ENCODE results near the gene ANKRD63. TPM values are rescaled to one million over a fixed set of nuclear protein-coding genes. Genes with fewer than 3 reads are reported as not detected.

ANKRD63 gene
- total RNA-seq, 1 donor: not detected

GRCh38 chr15:40235201-40235885, 47.5 kb downstream of the ANKRD63 start:
- H2AFZ ChIP-seq (ENCODE audit: low read length): no peak overlapping the region
- no peaks in the 10 kb centered on the region for H3K9me3 ChIP-seq (ENCODE audit: low read depth, low read length)
- no peak for TF ChIP-seq CTCF (IDR thresholded peaks at IDR 0.05; ENCODE audit: extremely low read depth, low read depth, low read length)
- peaks cover 8% of the 10 kb centered on the region for H3K4me1 ChIP-seq (ENCODE audit: insufficient read depth, low read length)
- no peak overlapping the region for H3K27ac ChIP-seq (ENCODE audit: low read depth, low read length)
- no peak overlapping the region for H3K4me3 ChIP-seq (ENCODE audit: insufficient read depth, low read length)
- peak; percentile 62 for DNase-seq (ENCODE audit: insufficient read length, low spot score, missing footprints)
- H4K20me1 ChIP-seq (ENCODE audit: insufficient read depth, low read length): peaks cover 2% of the 10 kb centered on the region
- no peaks in the 10 kb centered on the region for H3K36me3 ChIP-seq (ENCODE audit: insufficient read depth, low read length)
- H3K27me3 ChIP-seq (ENCODE audit: insufficient read depth, low read length): peaks cover 2% of the 10 kb centered on the region
- no peak overlapping the region for H3K4me2 ChIP-seq (ENCODE audit: insufficient read depth, low read length)
- H3K79me2 ChIP-seq (ENCODE audit: insufficient read depth, low read length): no peaks in the 10 kb centered on the region

DNA sequence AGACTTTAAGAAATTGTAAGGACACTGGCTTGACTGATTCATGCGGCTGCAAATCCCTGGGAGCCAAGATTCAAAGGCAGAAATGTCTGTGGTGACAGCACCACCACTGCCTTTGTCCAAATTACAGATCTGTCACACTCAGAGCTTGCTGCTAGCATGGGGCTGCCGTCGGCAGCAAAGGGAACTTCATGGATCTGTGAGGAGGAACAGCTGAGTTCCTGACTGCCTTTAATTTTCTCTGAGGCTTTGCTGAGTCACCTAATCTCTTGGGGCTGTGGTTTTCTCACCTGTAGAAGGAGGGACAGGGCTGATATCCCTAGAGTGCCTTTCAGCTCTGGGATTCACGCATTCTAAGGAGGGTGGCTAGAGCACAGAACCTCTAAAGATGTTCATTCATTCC, 48.1 kb downstream of the ANKRD63 start:
- no peak for TF ChIP-seq CTCF (IDR thresholded peaks at IDR 0.05; ENCODE audit: extremely low read depth, low read depth, low read length)
- H3K4me2 ChIP-seq (ENCODE audit: insufficient read depth, low read length): no peak overlapping the region
- peak; percentile 77 for DNase-seq (ENCODE audit: insufficient read length, low spot score, missing footprints)
- H3K79me2 ChIP-seq (ENCODE audit: insufficient read depth, low read length): no peaks in the 10 kb centered on the region
- no peaks in the 10 kb centered on the region for H3K36me3 ChIP-seq (ENCODE audit: insufficient read depth, low read length)
- peaks cover 8% of the 10 kb centered on the region for H3K4me1 ChIP-seq (ENCODE audit: insufficient read depth, low read length)
- no peak overlapping the region for H3K4me3 ChIP-seq (ENCODE audit: insufficient read depth, low read length)
- no peak overlapping the region for H2AFZ ChIP-seq (ENCODE audit: low read length)
- H4K20me1 ChIP-seq (ENCODE audit: insufficient read depth, low read length): peaks cover 2% of the 10 kb centered on the region
- no peaks in the 10 kb centered on the region for H3K9me3 ChIP-seq (ENCODE audit: low read depth, low read length)
- H3K27ac ChIP-seq (ENCODE audit: low read depth, low read length): no peak overlapping the region
- H3K27me3 ChIP-seq (ENCODE audit: insufficient read depth, low read length): peaks cover 2% of the 10 kb centered on the region

DNA sequence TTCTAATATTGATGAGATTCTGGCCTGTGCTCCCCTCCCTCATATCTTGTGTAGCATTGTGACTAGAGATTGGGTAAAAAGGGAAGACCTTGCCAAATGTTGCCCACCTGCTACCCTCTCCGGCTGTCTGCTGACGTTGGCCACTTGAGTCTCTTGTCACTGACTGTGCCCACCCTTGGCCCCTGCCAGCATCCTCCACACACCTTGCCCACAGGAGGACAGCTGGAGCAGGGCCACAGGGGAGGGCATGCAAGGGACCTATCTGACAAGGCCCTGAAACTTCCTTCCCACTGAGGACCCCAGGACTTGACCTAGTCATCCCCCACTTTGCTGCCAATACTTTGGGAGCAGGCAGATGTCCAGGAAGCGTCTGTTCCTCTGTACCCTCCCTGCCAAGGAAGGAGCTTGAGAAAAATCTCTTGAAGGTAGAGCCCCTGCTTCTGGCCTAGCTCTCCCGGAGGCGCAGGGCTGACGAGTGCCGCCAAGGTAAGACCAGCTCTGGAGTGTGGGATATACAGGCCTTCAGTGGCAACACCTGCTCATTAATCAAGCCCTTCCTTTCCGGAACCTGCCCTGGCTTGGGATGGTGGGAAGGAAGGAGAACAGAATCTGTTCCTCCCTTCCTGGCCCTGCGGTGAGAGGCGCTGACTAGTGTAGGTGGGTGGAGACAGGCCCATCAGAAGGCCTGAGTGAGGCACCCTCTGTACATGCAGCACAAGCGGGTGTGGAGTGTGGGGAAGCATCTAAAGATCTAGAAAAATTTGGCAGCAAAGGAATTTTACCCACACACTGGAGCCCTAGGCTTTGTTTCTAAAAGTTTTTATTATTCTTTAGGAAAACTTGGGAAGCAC, 48.9 kb downstream of the ANKRD63 start:
- peak; percentile 70 for DNase-seq (ENCODE audit: insufficient read length, low spot score, missing footprints)

More for the DNA sequence above, 48.9 kb downstream of the ANKRD63 start:
- no peak for TF ChIP-seq CTCF (IDR thresholded peaks at IDR 0.05; ENCODE audit: extremely low read depth, low read depth, low read length)
- Histone ChIP-seq H3K27me3 (ENCODE audit: insufficient read depth, low read length) (peaks cover 2% of the 10 kb centered on the region), H3K79me2 (ENCODE audit: insufficient read depth, low read length) (no peaks in the 10 kb centered on the region), H3K4me1 (ENCODE audit: insufficient read depth, low read length) (peaks cover 2% of the 10 kb centered on the region), H4K20me1 (ENCODE audit: insufficient read depth, low read length) (peaks cover 2% of the 10 kb centered on the region), H3K36me3 (ENCODE audit: insufficient read depth, low read length) (no peaks in the 10 kb centered on the region), H3K9me3 (ENCODE audit: low read depth, low read length) (no peaks in the 10 kb centered on the region), H3K27ac (ENCODE audit: low read depth, low read length) (no peak overlapping the region), H3K4me3 (ENCODE audit: insufficient read depth, low read length) (no peak overlapping the region), H2AFZ (ENCODE audit: low read length) (no peak overlapping the region), H3K4me2 (ENCODE audit: insufficient read depth, low read length) (no peak overlapping the region)

Measured in osteoblast (primary cell).